MCF 10A (cell line): Measurements from ENCODE around the gene DNAL1. TPM values are rescaled to one million over a fixed set of nuclear protein-coding genes. Genes with fewer than 3 reads are reported as not detected.
A peak's percentile ranks its signal among the peaks of the same experiment; 100 is the strongest.
"Not testable (repeated sequence)": the region's sequence is repeated elsewhere in the genome, so short reads cannot be mapped to it uniquely, and the experiment has no call there.

ENCODE experiments used
- BruUV-seq: library from RNA; stranded (reverse); fragments of 400-500 nt; replicated peaks from 2 replicates; lab custom pipeline; 2021; lab: Mats Ljungman, UMichigan
- CTCF ChIA-PET: fragments of 300-600 bp; sonication (Branson Sonifier 250); formaldehyde crosslinking; extraction: SDS; loops from one replicate; lab custom pipeline; 2021; ENCODE audit warnings: antibody characterized with exemption, inconsistent platforms; lab: Yijun Ruan, JAX
- POLR2A ChIA-PET: fragments of 300-600, 350-650 bp; sonication (Branson Sonifier 250); formaldehyde crosslinking; extraction: SDS; loops from one replicate; lab custom pipeline; 2020; ENCODE audit warnings: antibody characterized with exemption, inconsistent platforms; lab: Yijun Ruan, JAX
- DNase-seq: peaks from one replicate; pipeline ENCODE4 v3.0.0-alpha.2; 2018; ENCODE audit not compliant: unreplicated experiment
- H3K27ac Mint-ChIP-seq: one replicate; pipeline ENCODE4 v1.8.0; 2022; ENCODE audit warnings: mild to moderate bottlenecking, low read depth, mixed read lengths; ENCODE audit not compliant: unreplicated experiment
- H3K27me3 Mint-ChIP-seq: one replicate; pipeline ENCODE4 v1.8.0; 2022; ENCODE audit warnings: mixed read lengths; ENCODE audit not compliant: insufficient read depth, unreplicated experiment
- H3K36me3 Mint-ChIP-seq: one replicate; pipeline ENCODE4 v1.8.0; 2022; ENCODE audit warnings: mild to moderate bottlenecking, moderate library complexity, mixed read lengths; ENCODE audit not compliant: insufficient read depth, unreplicated experiment
- H3K4me1 Mint-ChIP-seq: one replicate; pipeline ENCODE4 v1.8.0; 2022; ENCODE audit warnings: mixed read lengths; ENCODE audit not compliant: insufficient read depth, unreplicated experiment
- H3K4me3 Mint-ChIP-seq: one replicate; pipeline ENCODE4 v1.8.0; 2022; ENCODE audit warnings: mild to moderate bottlenecking, moderate library complexity, mixed read lengths; ENCODE audit not compliant: unreplicated experiment
- H3K9me3 Mint-ChIP-seq: one replicate; pipeline ENCODE4 v1.8.0; 2022; ENCODE audit warnings: mixed read lengths; ENCODE audit not compliant: unreplicated experiment
- intact Hi-C: fragments of 100-400 bp; cut with micrococcal nuclease; formaldehyde crosslinking; loops from 2 replicates; pipeline ENCODE4 v1.14.1; 2022
- total RNA-seq: library from RNA; stranded (reverse); gene quantifications from 2 replicates; pipeline ENCODE4 v1.2.3, GENCODE V29; 2022
- TF ChIP-seq, protein P1 (sequence below): fragments of 200-600 bp; IDR thresholded peaks from one replicate; pipeline ENCODE4 v1.8.0; 2022; ENCODE audit warnings: antibody characterized with exemption, mild to moderate bottlenecking; ENCODE audit not compliant: unreplicated experiment

The DNAL1 gene
- total RNA-seq, 1 experiment from 2014 or later, result 18.5 TPM

DNA sequence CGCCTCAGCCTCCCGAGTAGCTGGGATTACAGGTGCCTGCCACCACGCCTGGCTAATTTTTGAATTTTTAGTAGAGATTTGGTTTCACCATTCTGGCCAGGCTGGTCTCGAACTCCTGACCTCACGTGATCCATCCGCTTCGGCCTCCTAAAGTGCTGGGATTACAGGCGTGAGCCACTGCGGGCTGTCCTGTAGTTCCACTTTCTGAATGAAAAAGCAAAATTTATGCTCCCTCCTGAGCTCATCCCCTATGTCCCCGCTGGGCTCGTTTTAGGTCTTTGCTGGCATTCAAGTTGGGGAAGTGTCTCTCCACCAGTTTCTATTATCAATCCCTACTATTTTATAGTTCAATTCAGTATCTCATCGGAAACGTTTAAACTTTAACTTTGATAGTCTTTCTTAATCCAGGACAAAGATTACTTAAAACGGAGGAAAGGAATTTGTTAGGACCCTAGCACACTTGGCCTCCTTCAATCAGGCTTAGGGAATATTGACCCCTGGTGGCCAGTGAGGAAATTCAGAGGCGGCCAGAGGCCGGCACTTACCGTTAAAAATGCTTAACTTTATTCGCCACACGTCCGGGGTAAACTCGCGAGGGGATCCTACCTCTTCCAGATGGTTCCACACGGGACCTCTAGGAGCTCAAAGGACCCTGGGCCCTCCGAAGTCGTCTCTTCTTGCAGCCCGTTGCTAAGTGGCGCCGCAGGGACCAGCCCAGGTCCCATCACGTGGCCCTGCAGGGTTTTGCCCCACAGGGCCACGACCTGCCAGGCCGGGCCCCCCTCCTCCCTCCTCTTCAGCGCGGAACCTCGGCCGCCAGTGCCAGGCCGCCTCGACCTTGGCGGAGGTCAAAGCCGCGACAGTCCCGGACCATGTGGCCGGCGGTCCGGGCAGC, 11.4 kb upstream of the DNAL1 start:
- CTCF ChIA-PET, result interaction anchor here (0.5 to 9.8 kb wide), 36 partner anchors 9 to 446 kb away, joined by 3 to 162 read pairs (median 4); partner anchors contain the start of genes DNAL1 and RIOX1
- H3K36me3 Mint-ChIP-seq, result peaks cover 6% of the 10 kb centered on the region

DNA sequence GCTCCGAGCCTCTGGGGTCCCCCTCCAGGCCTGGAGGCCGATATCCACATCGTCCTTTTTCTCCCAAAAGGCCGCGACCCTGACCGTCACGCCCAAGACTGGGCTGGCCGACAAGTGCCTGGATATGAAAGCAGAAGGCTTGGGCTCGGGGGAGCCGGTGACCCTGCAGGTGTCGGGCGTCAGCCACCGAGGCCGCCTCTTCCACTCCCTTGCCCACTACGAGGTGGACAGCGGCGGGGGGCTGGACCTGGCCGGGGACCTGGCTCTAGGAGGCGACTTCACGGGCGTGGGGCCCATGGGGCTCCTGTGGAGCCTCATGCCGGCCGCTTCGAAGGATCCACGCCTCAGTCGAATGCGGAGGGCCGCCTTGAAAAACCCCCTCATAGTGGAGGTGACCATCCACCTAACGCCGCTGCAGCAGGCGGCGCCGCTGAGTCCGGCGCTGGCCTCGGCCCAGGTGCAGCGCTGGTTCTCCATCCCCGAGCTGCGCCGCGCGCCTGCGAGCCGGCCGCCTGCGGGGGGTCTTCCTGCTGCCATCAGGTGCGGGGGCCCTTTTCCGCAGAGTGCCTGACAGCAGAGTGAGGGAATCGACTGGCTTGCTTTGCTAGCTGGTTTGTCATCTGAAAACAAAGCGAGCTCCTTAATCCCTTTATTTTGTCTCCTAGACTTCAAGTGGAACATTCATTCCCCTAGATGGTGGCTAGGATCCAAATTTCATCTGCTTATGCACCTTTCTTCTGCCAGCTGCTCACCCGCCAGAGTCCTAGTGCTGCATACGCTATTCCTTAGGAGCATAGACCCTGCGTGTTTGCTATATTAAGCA, 10.6 kb upstream of the DNAL1 start:
- TF ChIP-seq, protein P1, sequence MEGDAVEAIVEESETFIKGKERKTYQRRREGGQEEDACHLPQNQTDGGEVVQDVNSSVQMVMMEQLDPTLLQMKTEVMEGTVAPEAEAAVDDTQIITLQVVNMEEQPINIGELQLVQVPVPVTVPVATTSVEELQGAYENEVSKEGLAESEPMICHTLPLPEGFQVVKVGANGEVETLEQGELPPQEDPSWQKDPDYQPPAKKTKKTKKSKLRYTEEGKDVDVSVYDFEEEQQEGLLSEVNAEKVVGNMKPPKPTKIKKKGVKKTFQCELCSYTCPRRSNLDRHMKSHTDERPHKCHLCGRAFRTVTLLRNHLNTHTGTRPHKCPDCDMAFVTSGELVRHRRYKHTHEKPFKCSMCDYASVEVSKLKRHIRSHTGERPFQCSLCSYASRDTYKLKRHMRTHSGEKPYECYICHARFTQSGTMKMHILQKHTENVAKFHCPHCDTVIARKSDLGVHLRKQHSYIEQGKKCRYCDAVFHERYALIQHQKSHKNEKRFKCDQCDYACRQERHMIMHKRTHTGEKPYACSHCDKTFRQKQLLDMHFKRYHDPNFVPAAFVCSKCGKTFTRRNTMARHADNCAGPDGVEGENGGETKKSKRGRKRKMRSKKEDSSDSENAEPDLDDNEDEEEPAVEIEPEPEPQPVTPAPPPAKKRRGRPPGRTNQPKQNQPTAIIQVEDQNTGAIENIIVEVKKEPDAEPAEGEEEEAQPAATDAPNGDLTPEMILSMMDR, result no peak
- BruUV-seq, result no TSS peak
- DNase-seq, result no peak
- no peaks in the 10 kb centered on the region for H3K27me3 Mint-ChIP-seq
- H3K4me1 Mint-ChIP-seq, result peaks cover 6% of the 10 kb centered on the region
- POLR2A ChIA-PET, result interaction anchor here (0.6 to 2.8 kb wide), 5 partner anchors 10 to 218 kb away, joined by 3 to 11 read pairs (median 3); no protein-coding TSS in a partner anchor
- no peaks in the 10 kb centered on the region for H3K9me3 Mint-ChIP-seq
- H3K27ac Mint-ChIP-seq, result no peak overlapping the region
- CTCF ChIA-PET, result interaction anchor here (0.5 to 9.8 kb wide), 28 partner anchors 9 to 447 kb away, joined by 3 to 162 read pairs (median 4); no protein-coding TSS in a partner anchor
- peaks cover 6% of the 10 kb centered on the region for H3K36me3 Mint-ChIP-seq
- H3K4me3 Mint-ChIP-seq, result peak overlapping the region; percentile 60
- intact Hi-C loops, result no loop called here

More for the DNA sequence above, 11.4 kb upstream of the DNAL1 start:
- POLR2A ChIA-PET, result interaction anchor here (0.6 to 2.8 kb wide), 5 partner anchors 28 to 217 kb away, joined by 3 to 11 read pairs (median 3); partner anchors contain the start of gene ACOT2
- DNase-seq, result peak; percentile 80
- Mint-ChIP-seq H3K4me3 (peak overlapping the region; percentile 60), H3K27me3 (no peaks in the 10 kb centered on the region), H3K4me1 (peaks cover 4% of the 10 kb centered on the region), H3K27ac (no peak overlapping the region), H3K9me3 (no peaks in the 10 kb centered on the region)
- TF ChIP-seq, protein P1, result peak; percentile 87
- BruUV-seq, result no TSS peak
- intact Hi-C loops, result loop anchor here (1.0 kb wide), 3 partner anchors 64 to 338 kb away; partner anchors contain the start of gene ACOT2

DNA sequence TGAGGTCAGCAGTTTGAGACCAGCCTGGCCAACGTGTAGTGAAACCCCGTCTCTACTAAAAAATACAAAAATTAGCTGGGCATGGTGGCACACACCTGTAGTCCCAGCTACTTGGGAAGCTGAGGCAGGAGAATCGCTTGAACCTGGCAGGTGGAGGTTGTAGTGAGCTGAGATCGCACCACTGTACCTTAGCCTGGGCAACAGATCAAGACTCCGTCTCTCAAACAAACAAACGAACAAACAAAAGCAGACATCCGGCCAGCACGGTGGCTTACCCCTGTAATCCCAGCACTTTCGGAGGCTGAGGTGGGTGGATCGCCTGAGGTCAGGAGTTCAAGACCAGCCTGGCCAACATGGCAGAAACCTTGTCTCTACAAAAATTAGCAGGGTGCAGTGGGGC, 8.4 kb upstream of the DNAL1 start:
- H3K9me3 Mint-ChIP-seq, intact Hi-C loops, H3K27ac Mint-ChIP-seq, H3K36me3 Mint-ChIP-seq, H3K27me3 Mint-ChIP-seq, H3K4me3 Mint-ChIP-seq, DNase-seq, H3K4me1 Mint-ChIP-seq, BruUV-seq: not testable (repeated sequence)
- ChIA-PET POLR2A (interaction anchor here (0.6 kb wide), 1 partner anchor 1235 kb away, joined by 3 read pairs; no protein-coding TSS in a partner anchor), CTCF (interaction anchor here (9.8 kb wide), 1 partner anchor 127 kb away, joined by 162 read pairs; no protein-coding TSS in a partner anchor)

DNA sequence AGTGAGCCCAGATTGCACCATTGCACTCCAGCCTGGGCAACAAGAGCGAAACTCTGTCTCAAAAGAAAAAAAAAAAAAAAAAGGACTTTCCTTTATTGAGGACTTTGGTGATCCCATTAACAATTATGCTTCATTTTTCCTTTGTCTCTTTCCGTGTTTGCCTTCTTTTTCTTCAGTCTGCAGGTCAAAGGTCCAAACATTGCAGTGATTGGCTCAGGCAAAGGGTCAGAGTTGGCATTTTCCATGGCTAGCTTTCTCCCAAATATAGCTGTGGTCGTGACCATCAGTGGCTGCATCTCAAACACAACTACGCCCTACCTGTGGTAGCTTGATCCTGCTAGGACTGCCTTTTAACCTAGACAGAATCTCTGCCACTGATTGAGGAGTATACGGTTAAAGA, 7.0 kb upstream of the DNAL1 start:
- Mint-ChIP-seq H3K36me3 (peaks cover 6% of the 10 kb centered on the region), H3K4me1 (peaks cover 10% of the 10 kb centered on the region), H3K27ac (no peak overlapping the region), H3K27me3 (no peaks in the 10 kb centered on the region), H3K9me3 (no peaks in the 10 kb centered on the region), H3K4me3 (no peak overlapping the region)
- ChIA-PET CTCF (interaction anchor here (0.6 to 9.8 kb wide), 3 partner anchors 10 to 166 kb away, joined by 4 to 162 read pairs (median 5); no protein-coding TSS in a partner anchor), POLR2A (interaction anchor here (0.7 kb wide), 1 partner anchor 8 kb away, joined by 3 read pairs; no protein-coding TSS in a partner anchor)
- no TSS peak for BruUV-seq
- TF ChIP-seq, protein P1, result no peak
- DNase-seq, result no peak
- intact Hi-C loops, result no loop called here
